ENCODE data around the gene MBIP. TPM values are rescaled to one million over a fixed set of nuclear protein-coding genes. Genes with fewer than 3 reads are reported as not detected.

MBIP gene
- total RNA-seq, 1 experiment from 2014 or later: 19.1 TPM

DNA sequence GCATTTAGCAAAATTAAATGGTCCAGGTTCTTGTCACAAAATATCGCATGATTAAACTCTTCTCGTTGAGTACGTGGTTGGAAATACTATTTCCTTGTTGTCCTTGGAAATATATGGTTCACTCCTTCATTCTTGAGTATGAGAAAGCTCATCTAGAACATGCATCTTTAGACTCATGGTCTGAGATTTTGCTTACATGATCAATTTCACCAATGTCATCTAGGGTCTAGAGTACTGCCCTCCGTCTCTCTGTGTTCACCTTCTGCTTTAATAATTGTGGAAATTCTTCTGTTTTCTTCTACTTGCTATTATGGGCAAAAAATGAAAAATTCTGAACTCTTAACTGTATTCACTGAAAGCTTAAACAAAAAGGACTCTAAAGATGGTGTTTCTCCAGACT, 25.9 kb downstream of the MBIP start:
- Histone ChIP-seq H3K9me3 (ENCODE audit: control insufficient read depth in 1 of 2, insufficient read depth in 1 of 2, low read depth in 1 of 2, low read length in 2 of 2) (no peaks in the 10 kb centered on the region), H3K9ac (ENCODE audit: low read length) (no peak overlapping the region), H3K27ac (ENCODE audit: low read depth, low read length) (no peak overlapping the region), H2AFZ (ENCODE audit: low read depth, low read length, poor library complexity, severe bottlenecking) (no peak overlapping the region), H3K4me2 (ENCODE audit: low read length) (no peak overlapping the region), H4K20me1 (ENCODE audit: insufficient read depth) (no peaks in the 10 kb centered on the region), H3K36me3 (ENCODE audit: control insufficient read depth in 1 of 2, insufficient read depth in 2 of 2, low read length in 2 of 2) (peaks cover 0 to 21% of the 10 kb centered on the region in 2 experiments; a peak in 3 of 4 replicates), H3K9me2 (ENCODE audit: insufficient read depth) (no peaks in the 10 kb centered on the region), H3K79me2 (ENCODE audit: insufficient read depth, low read length) (no peaks in the 10 kb centered on the region), H3K4me3 (replicated peaks in 1 of 2; ENCODE audit: low read depth in 1 of 2, low read length in 2 of 2) (no peak overlapping the region), H3K4me1 (ENCODE audit: control insufficient read depth in 1 of 2, insufficient read depth in 2 of 2, low read length in 2 of 2) (no peaks in the 10 kb centered on the region), H3K27me3 (ENCODE audit: insufficient read depth, low read length) (no peaks in the 10 kb centered on the region)
- BruUV-seq (replicated peaks): no TSS peak
- no peak for ATAC-seq
- no peak for DNase-seq (ENCODE audit: low read depth, low spot score)
- ChIA-PET RAD21 (ENCODE audit: low non-redundant PET in 1 of 2, low total read pairs in 2 of 2, uncharacterized antibody in 2 of 2, unreplicated experiment in 2 of 2) (no interaction called here), POLR2A (no interaction called here), CTCF (no interaction called here)
- intact Hi-C loops (cut with micrococcal nuclease): no loop called here
- no peak for TF ChIP-seq SP1 (IDR thresholded peaks at IDR 0.05; ENCODE audit: low read depth)
- TF ChIP-seq, protein P1, sequence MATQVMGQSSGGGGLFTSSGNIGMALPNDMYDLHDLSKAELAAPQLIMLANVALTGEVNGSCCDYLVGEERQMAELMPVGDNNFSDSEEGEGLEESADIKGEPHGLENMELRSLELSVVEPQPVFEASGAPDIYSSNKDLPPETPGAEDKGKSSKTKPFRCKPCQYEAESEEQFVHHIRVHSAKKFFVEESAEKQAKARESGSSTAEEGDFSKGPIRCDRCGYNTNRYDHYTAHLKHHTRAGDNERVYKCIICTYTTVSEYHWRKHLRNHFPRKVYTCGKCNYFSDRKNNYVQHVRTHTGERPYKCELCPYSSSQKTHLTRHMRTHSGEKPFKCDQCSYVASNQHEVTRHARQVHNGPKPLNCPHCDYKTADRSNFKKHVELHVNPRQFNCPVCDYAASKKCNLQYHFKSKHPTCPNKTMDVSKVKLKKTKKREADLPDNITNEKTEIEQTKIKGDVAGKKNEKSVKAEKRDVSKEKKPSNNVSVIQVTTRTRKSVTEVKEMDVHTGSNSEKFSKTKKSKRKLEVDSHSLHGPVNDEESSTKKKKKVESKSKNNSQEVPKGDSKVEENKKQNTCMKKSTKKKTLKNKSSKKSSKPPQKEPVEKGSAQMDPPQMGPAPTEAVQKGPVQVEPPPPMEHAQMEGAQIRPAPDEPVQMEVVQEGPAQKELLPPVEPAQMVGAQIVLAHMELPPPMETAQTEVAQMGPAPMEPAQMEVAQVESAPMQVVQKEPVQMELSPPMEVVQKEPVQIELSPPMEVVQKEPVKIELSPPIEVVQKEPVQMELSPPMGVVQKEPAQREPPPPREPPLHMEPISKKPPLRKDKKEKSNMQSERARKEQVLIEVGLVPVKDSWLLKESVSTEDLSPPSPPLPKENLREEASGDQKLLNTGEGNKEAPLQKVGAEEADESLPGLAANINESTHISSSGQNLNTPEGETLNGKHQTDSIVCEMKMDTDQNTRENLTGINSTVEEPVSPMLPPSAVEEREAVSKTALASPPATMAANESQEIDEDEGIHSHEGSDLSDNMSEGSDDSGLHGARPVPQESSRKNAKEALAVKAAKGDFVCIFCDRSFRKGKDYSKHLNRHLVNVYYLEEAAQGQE (IDR thresholded peaks at IDR 0.05; ENCODE audit: low read depth): no peak
- TF ChIP-seq EZH2phosphoT487 (IDR thresholded peaks at IDR 0.05; ENCODE audit: borderline replicate concordance): no peak
- TF ChIP-seq FOSL1 (IDR thresholded peaks at IDR 0.05; ENCODE audit: low read depth): no peak
- TF ChIP-seq POLR2AphosphoS5 (IDR thresholded peaks at IDR 0.05; ENCODE audit: low read depth, low read length): no peak
- no peak for TF ChIP-seq POLR2A (IDR thresholded peaks at IDR 0.05; ENCODE audit: borderline replicate concordance, extremely low read depth, insufficient read depth, insufficient read length)
- TF ChIP-seq YY1 (IDR thresholded peaks at IDR 0.05; ENCODE audit: extremely low read depth, insufficient replicate concordance, low read depth, low read length): no peak
- TF ChIP-seq, protein P2, sequence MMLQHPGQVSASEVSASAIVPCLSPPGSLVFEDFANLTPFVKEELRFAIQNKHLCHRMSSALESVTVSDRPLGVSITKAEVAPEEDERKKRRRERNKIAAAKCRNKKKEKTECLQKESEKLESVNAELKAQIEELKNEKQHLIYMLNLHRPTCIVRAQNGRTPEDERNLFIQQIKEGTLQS (IDR thresholded peaks at IDR 0.05): no peak
- TF ChIP-seq EZH2 (IDR thresholded peaks at IDR 0.05): no peak
- TF ChIP-seq, protein P3, sequence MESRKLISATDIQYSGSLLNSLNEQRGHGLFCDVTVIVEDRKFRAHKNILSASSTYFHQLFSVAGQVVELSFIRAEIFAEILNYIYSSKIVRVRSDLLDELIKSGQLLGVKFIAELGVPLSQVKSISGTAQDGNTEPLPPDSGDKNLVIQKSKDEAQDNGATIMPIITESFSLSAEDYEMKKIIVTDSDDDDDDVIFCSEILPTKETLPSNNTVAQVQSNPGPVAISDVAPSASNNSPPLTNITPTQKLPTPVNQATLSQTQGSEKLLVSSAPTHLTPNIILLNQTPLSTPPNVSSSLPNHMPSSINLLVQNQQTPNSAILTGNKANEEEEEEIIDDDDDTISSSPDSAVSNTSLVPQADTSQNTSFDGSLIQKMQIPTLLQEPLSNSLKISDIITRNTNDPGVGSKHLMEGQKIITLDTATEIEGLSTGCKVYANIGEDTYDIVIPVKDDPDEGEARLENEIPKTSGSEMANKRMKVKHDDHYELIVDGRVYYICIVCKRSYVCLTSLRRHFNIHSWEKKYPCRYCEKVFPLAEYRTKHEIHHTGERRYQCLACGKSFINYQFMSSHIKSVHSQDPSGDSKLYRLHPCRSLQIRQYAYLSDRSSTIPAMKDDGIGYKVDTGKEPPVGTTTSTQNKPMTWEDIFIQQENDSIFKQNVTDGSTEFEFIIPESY (IDR thresholded peaks at IDR 0.05; ENCODE audit: extremely low read depth, insufficient replicate concordance, low read length): no peak
- TF ChIP-seq, protein P4, sequence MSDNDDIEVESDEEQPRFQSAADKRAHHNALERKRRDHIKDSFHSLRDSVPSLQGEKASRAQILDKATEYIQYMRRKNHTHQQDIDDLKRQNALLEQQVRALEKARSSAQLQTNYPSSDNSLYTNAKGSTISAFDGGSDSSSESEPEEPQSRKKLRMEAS (IDR thresholded peaks at IDR 0.05): no peak
